K562 (cell line): ENCODE data around the gene ZNF180. TPM values are rescaled to one million over a fixed set of nuclear protein-coding genes. Genes with fewer than 3 reads are reported as not detected.

Experiments used
- ATAC-seq: fragments of 200-7000 bp; cut with Tn5 transposase; 3 replicates; pipeline ENCODE4 v1.9.1; 2020; ENCODE audit warnings: moderate library complexity
- BruUV-seq: library from RNA; stranded (reverse); fragments of 400-500 nt; replicated peaks from 2 replicates; lab custom pipeline; 2021; lab: Mats Ljungman, UMichigan
- CTCF ChIA-PET: fragments of 300-600 bp; formaldehyde crosslinking; extraction: SDS; loops from one replicate; lab custom pipeline; 2021; ENCODE audit warnings: low intra/inter-chr PET ratio; lab: Yijun Ruan, JAX
- POLR2A ChIA-PET: fragments of 300-600, 350-650 bp; sonication (Branson Sonifier 250); formaldehyde crosslinking; extraction: SDS; loops from one replicate; lab custom pipeline; 2021; ENCODE audit warnings: antibody characterized with exemption, inconsistent platforms; lab: Yijun Ruan, JAX
- DNase-seq, 4 experiments: peaks; one replicate each; pipeline versions ENCODE4 v3.0.0 to v3.0.0-alpha.2; 2011 to 2018; ENCODE audit warnings: low spot score in 3 of 4, mixed read lengths in 3 of 4; ENCODE audit errors: extremely low read depth in 1 of 4
- FAIRE-seq: peaks from 2 replicates; lab custom pipeline; 2011; peaks lifted over from hg19 to GRCh38; lab: Jason Lieb, UNC
- H2AFZ ChIP-seq: 2 replicates; pipeline ENCODE4 v1.6.0; 2011; ENCODE audit warnings: low read depth, low read length, control low read depth, inconsistent platforms
- H3K27ac ChIP-seq: fragments of 200-600 bp; 3 replicates; pipeline ENCODE4 v1.8.0; 2011; ENCODE audit warnings: low read depth, mild to moderate bottlenecking, control low read depth, inconsistent platforms, low read length, moderate library complexity, mixed read lengths; ENCODE audit errors: extremely low read depth
- H3K27me3 ChIP-seq, 2 experiments: fragments of 300-600 bp in 1 of 2; 2 replicates in 1 of 2; 3 replicates in 1 of 2; pipeline versions ENCODE4 v1.6.0 to v1.8.0; 2011; ENCODE audit warnings: inconsistent platforms in 2 of 2, low read length in 2 of 2, mild to moderate bottlenecking in 1 of 2, mixed read lengths in 1 of 2, moderate library complexity in 1 of 2; ENCODE audit not compliant: control insufficient read depth in 2 of 2, insufficient read depth in 2 of 2
- H3K36me3 ChIP-seq: fragments of 300-600 bp; 3 replicates; pipeline ENCODE4 v1.8.0; 2011; ENCODE audit warnings: mild to moderate bottlenecking, low read length, inconsistent platforms; ENCODE audit not compliant: control insufficient read depth, insufficient read depth
- H3K4me1 ChIP-seq, 2 experiments: fragments of 200-600 bp in 1 of 2; replicated peaks in 1 of 2; 2 replicates in 1 of 2; 3 replicates in 1 of 2; pipeline versions ENCODE4 v1.5.1 to v1.8.0; 2011; ENCODE audit warnings: inconsistent platforms in 2 of 2, low read length in 2 of 2, mild to moderate bottlenecking in 1 of 2, mixed read lengths in 1 of 2, moderate library complexity in 1 of 2; ENCODE audit not compliant: control insufficient read depth in 2 of 2, insufficient read depth in 2 of 2
- H3K4me2 ChIP-seq: 2 replicates; pipeline ENCODE4 v1.6.1; 2011; ENCODE audit warnings: low read length, control low read depth, inconsistent platforms, mixed read lengths; ENCODE audit not compliant: insufficient read depth
- H3K4me3 ChIP-seq: fragments of 200-600 bp; sonication (generic), shearing (Covaris generic); 2 replicates; pipeline ENCODE4 v1.5.1; 2016; ENCODE audit warnings: control low read depth, inconsistent platforms
- H3K79me2 ChIP-seq: fragments of 200-600 bp; 3 replicates; pipeline ENCODE4 v1.8.0; 2011; ENCODE audit warnings: low read length, inconsistent platforms; ENCODE audit not compliant: control insufficient read depth, insufficient read depth
- H3K9ac ChIP-seq, 2 experiments: 2 replicates each; pipeline versions ENCODE4 v1.6.0 to v1.6.1; 2011; ENCODE audit warnings: low read depth in 2 of 2, low read length in 2 of 2, control low read depth in 1 of 2, inconsistent platforms in 1 of 2, mild to moderate bottlenecking in 1 of 2, mixed read lengths in 1 of 2; ENCODE audit not compliant: insufficient read depth in 1 of 2
- H3K9me1 ChIP-seq: one replicate; pipeline ENCODE4 v1.6.0; 2011; ENCODE audit warnings: inconsistent platforms, mild to moderate bottlenecking, low read length, moderate library complexity; ENCODE audit not compliant: control insufficient read depth, insufficient read depth
- H3K9me3 ChIP-seq: replicated peaks from 2 replicates; pipeline ENCODE4 v1.5.1; 2011; ENCODE audit warnings: low read depth, low read length, inconsistent platforms; ENCODE audit not compliant: control insufficient read depth, insufficient read depth
- H4K20me1 ChIP-seq: replicated peaks from 2 replicates; pipeline ENCODE4 v1.6.1; 2011; ENCODE audit warnings: low read length, inconsistent platforms, mixed read lengths; ENCODE audit not compliant: control insufficient read depth, insufficient read depth
- ADNP ChIP-seq: fragments of 200-800 bp; sonication (Bioruptor generic); IDR thresholded peaks from 2 replicates; pipeline ENCODE4 v1.6.1; 2016; ENCODE audit warnings: missing genetic modification characterization, missing compliant biosample characterization
- ARHGAP35 ChIP-seq: fragments of 450-650 bp; IDR thresholded peaks from 2 replicates; pipeline ENCODE4 v1.6.1; 2018; ENCODE audit not compliant: partially characterized antibody
- CHD2 ChIP-seq: IDR thresholded peaks from 2 replicates; pipeline ENCODE4 v1.6.1; 2011; ENCODE audit warnings: low read depth, low read length
- CREBBP ChIP-seq: IDR thresholded peaks from one replicate; pipeline ENCODE4 v1.6.1; 2012; ENCODE audit warnings: low read depth, mild to moderate bottlenecking, control low read depth, inconsistent platforms, low read length
- FOS ChIP-seq: IDR thresholded peaks from 3 replicates; pipeline ENCODE4 v1.6.1; 2011; ENCODE audit not compliant: insufficient read length; ENCODE audit errors: extremely low read depth
- FOXK1 ChIP-seq: sonication (generic); formaldehyde crosslinking; IDR thresholded peaks from 2 replicates; pipeline ENCODE4 v1.8.0; 2022; ENCODE audit warnings: missing genetic modification reagents, mild to moderate bottlenecking, borderline replicate concordance
- HDAC2 ChIP-seq: fragments of 450-650 bp; IDR thresholded peaks from 2 replicates; pipeline ENCODE4 v1.6.1; 2016; ENCODE audit warnings: mild to moderate bottlenecking
- HMG20B ChIP-seq: fragments of 250-450 bp; sonication (Bioruptor Pico); IDR thresholded peaks from 2 replicates; pipeline ENCODE4 v1.5.0; 2021; ENCODE audit warnings: mild to moderate bottlenecking
- NR2C2 ChIP-seq, 2 experiments: fragments of 200-800 bp in 1 of 2; sonication (Bioruptor generic) in 1 of 2; sonication (generic) in 1 of 2; formaldehyde crosslinking in 1 of 2; IDR thresholded peaks; 2 replicates each; pipeline versions ENCODE4 v1.6.1 to v1.8.0; 2016 to 2022; ENCODE audit warnings: mild to moderate bottlenecking in 1 of 2, missing compliant biosample characterization in 1 of 2, missing genetic modification characterization in 1 of 2, missing genetic modification reagents in 1 of 2
- PPARD ChIP-seq: fragments of 250-450 bp; sonication (Bioruptor Pico); IDR thresholded peaks from 2 replicates; pipeline ENCODE4 v1.8.0; 2022; ENCODE audit warnings: inconsistent platforms, mild to moderate bottlenecking, moderate library complexity
- SMARCB1 ChIP-seq: IDR thresholded peaks from 2 replicates; pipeline ENCODE4 v1.6.1; 2011; ENCODE audit warnings: improper control_type of control experiment, low read depth; ENCODE audit not compliant: insufficient read length
- SOX6 ChIP-seq: fragments of 450-650 bp; IDR thresholded peaks from 2 replicates; pipeline ENCODE4 v1.6.1; 2014; ENCODE audit warnings: mild to moderate bottlenecking
- TAL1 ChIP-seq: fragments of 450-650 bp; IDR thresholded peaks from 2 replicates; pipeline ENCODE4 v1.6.1; 2016; ENCODE audit warnings: mild to moderate bottlenecking
- ZC3H11A ChIP-seq: IDR thresholded peaks from 2 replicates; pipeline ENCODE4 v1.6.1; 2012; ENCODE audit warnings: low read depth, low read length, improper control_type of control experiment
- ZNF449 ChIP-seq: fragments of 250-450 bp; sonication (Bioruptor Pico); IDR thresholded peaks from 2 replicates; pipeline ENCODE4 v1.8.0; 2022; ENCODE audit warnings: moderate library complexity, mild to moderate bottlenecking, inconsistent platforms
- ZNF75A ChIP-seq: fragments of 450-650 bp; formaldehyde crosslinking; IDR thresholded peaks from 2 replicates; pipeline ENCODE4 v1.4.0; 2020; ENCODE audit warnings: mild to moderate bottlenecking
- ZNF785 ChIP-seq: fragments of 250-450 bp; sonication (Bioruptor Pico); IDR thresholded peaks from 2 replicates; pipeline ENCODE4 v1.4.0; 2020; ENCODE audit warnings: mild to moderate bottlenecking
- WGBS: fragments of 100-300 bp; shearing (Covaris generic); methylation state at CpG from one replicate; pipeline ENCODE4 v1.1.6; 2016; ENCODE audit warnings: low coverage, mixed read lengths; ENCODE audit not compliant: insufficient coverage; ENCODE audit errors: missing lambda C conversion rate; 5-methylcytosine and 5-hydroxymethylcytosine counted together
- in situ Hi-C: fragments of 300-500 bp; cut with MboI; formaldehyde crosslinking; loops from 4 replicates; pipeline ENCODE4 v1.15.0; 2018; ENCODE audit warnings: inconsistent platforms, mixed read lengths
- intact Hi-C: fragments of 100-400 bp; cut with micrococcal nuclease; formaldehyde crosslinking; loops from 2 replicates; pipeline ENCODE4 v1.14.2; 2022
- polyA plus RNA-seq, 8 experiments: library from polyadenylated mRNA; depleted of rRNA in 4 of 8; stranded (reverse) in 5 of 8; unstranded in 3 of 8; fragments of >200 nt; fragmentation: Nextera tagmentation in 2 of 8; fragmentation: Illumina TruSeq in 1 of 8; extraction: Ambion mirVana in 2 of 8; extraction: Trizol in 1 of 8; gene quantifications; 2 replicates each; pipeline versions ENCODE4 v1.2.1 to v1.2.3, GENCODE V29; 2011 to 2014; ENCODE audit warnings: inconsistent platforms in 1 of 8, missing spikeins in 1 of 8
- total RNA-seq, 7 experiments: library from RNA; depleted of rRNA in 6 of 7; stranded (reverse); fragments of >200 nt in 6 of 7; fragmentation: Illumina TruSeq in 2 of 7; extraction: Trizol in 2 of 7; gene quantifications; 2 replicates each; pipeline versions ENCODE4 v1.2.1 to v1.2.3, GENCODE V29; 2011 to 2021; ENCODE audit warnings: low replicate concordance in 1 of 7
- TF ChIP-seq, protein P1 (sequence below): fragments of 450-650 bp; IDR thresholded peaks from 2 replicates; pipeline ENCODE4 v1.7.1; 2018; ENCODE audit warnings: mild to moderate bottlenecking, low read depth; ENCODE audit not compliant: partially characterized antibody
- TF ChIP-seq, protein P2 (sequence below): conservative IDR thresholded peaks from 2 replicates; pipeline ENCODE4 v1.6.1; 2011; ENCODE audit warnings: low read depth, mild to moderate bottlenecking, low read length; ENCODE audit not compliant: control insufficient read depth

The ZNF180 gene
- total and polyA plus RNA-seq, 9 of the 15 experiments (the other 6 are each of a cell fraction or from before 2014, with no cell fraction given) = 1.8 to 8.7 (median 5.9) TPM

DNA sequence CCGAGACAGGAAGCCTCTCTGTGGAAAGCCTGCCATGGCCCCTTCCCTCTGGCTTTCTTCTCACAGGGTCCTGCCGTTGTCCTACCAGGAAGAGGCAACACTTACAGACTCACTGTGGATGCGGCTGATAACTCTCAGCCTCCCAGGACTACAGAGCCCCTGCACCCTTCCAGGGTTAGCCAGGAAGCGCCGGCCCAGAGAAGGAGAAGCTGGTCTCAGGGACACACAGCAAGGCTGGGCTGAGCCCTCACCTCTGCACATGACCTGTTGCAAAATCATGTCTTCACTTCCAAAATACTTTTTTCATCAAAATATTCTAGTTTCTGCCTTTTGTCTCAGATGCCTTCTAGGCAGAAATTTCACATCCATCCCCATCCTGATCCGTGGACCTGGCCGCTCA is 27.2 kb upstream of the ZNF180 start:
- H3K4me1 ChIP-seq = no peaks in the 10 kb centered on the region
- ChIA-PET CTCF (no interaction called here), POLR2A (no interaction called here)
- FAIRE-seq = no peak
- BruUV-seq = no TSS peak
- intact Hi-C loops = no loop called here
- 3% methylated on average over 7 of the region's 7 CpGs for WGBS
- H2AFZ ChIP-seq = no peak overlapping the region
- no peak overlapping the region for H3K4me2 ChIP-seq
- no peaks in the 10 kb centered on the region for H3K36me3 ChIP-seq
- peaks cover 26 to 62% of the 10 kb centered on the region in 2 experiments; a peak in 4 of 5 replicates for H3K27me3 ChIP-seq
- TF ChIP-seq CREBBP (no peak), HDAC2 (no peak), FOS (no peak), ADNP (tag) (no peak), ZC3H11A (no peak), PPARD (CRISPR knock-in tag) (no peak), HMG20B (no peak), TAL1 (no peak), ARHGAP35 (no peak), CHD2 (no peak), ZNF449 (no peak), ZNF785 (no peak), FOXK1 (CRISPR knock-in tag) (no peak), NR2C2 (CRISPR knock-in tag; IDR thresholded peaks at IDR 0.05) (no peak), NR2C2 (tag; IDR thresholded peaks at IDR 0.05) (no peak), SMARCB1 (no peak), SOX6 (no peak), ZNF75A (no peak)
- TF ChIP-seq, protein P1, sequence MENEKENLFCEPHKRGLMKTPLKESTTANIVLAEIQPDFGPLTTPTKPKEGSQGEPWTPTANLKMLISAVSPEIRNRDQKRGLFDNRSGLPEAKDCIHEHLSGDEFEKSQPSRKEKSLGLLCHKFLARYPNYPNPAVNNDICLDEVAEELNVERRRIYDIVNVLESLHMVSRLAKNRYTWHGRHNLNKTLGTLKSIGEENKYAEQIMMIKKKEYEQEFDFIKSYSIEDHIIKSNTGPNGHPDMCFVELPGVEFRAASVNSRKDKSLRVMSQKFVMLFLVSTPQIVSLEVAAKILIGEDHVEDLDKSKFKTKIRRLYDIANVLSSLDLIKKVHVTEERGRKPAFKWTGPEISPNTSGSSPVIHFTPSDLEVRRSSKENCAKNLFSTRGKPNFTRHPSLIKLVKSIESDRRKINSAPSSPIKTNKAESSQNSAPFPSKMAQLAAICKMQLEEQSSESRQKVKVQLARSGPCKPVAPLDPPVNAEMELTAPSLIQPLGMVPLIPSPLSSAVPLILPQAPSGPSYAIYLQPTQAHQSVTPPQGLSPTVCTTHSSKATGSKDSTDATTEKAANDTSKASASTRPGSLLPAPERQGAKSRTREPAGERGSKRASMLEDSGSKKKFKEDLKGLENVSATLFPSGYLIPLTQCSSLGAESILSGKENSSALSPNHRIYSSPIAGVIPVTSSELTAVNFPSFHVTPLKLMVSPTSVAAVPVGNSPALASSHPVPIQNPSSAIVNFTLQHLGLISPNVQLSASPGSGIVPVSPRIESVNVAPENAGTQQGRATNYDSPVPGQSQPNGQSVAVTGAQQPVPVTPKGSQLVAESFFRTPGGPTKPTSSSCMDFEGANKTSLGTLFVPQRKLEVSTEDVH = no peak
- TF ChIP-seq, protein P2, sequence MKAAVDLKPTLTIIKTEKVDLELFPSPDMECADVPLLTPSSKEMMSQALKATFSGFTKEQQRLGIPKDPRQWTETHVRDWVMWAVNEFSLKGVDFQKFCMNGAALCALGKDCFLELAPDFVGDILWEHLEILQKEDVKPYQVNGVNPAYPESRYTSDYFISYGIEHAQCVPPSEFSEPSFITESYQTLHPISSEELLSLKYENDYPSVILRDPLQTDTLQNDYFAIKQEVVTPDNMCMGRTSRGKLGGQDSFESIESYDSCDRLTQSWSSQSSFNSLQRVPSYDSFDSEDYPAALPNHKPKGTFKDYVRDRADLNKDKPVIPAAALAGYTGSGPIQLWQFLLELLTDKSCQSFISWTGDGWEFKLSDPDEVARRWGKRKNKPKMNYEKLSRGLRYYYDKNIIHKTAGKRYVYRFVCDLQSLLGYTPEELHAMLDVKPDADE = no peak
- H3K9ac ChIP-seq = no peak overlapping the region
- H3K27ac ChIP-seq = no peak overlapping the region
- no peak overlapping the region for H3K4me3 ChIP-seq
- no peaks in the 10 kb centered on the region for H3K79me2 ChIP-seq
- no peak for ATAC-seq
- no peaks in the 10 kb centered on the region for H4K20me1 ChIP-seq
- DNase-seq = no peak
- in situ Hi-C loops = no loop called here
- no peaks in the 10 kb centered on the region for H3K9me3 ChIP-seq
- H3K9me1 ChIP-seq = no peaks in the 10 kb centered on the region
